ENCODE results near the gene ZBTB49.

DNA sequence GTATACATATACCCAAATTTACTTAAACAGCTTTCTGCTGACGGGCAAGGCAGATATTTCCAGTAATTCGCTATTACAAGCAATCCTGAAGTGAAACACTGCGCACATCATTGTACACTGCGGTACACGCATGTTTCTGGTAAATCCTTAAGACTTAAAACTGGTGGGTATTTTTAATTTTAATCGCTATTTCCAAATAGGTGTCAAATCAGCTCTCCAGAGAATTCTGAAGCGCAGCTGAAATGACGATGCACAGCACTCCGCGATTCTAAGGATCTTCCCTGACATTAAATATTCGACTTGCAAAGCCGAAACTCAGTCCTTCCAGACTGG, 42.4 kb upstream of the ZBTB49 start:
- TF ChIP-seq JUN (CRISPR knock-in tag; IDR thresholded peaks at IDR 0.05) (no peak), AKNA (CRISPR knock-in tag; IDR thresholded peaks at IDR 0.05; ENCODE audit: borderline replicate concordance) (no peak)
- TF ChIP-seq, protein P1, sequence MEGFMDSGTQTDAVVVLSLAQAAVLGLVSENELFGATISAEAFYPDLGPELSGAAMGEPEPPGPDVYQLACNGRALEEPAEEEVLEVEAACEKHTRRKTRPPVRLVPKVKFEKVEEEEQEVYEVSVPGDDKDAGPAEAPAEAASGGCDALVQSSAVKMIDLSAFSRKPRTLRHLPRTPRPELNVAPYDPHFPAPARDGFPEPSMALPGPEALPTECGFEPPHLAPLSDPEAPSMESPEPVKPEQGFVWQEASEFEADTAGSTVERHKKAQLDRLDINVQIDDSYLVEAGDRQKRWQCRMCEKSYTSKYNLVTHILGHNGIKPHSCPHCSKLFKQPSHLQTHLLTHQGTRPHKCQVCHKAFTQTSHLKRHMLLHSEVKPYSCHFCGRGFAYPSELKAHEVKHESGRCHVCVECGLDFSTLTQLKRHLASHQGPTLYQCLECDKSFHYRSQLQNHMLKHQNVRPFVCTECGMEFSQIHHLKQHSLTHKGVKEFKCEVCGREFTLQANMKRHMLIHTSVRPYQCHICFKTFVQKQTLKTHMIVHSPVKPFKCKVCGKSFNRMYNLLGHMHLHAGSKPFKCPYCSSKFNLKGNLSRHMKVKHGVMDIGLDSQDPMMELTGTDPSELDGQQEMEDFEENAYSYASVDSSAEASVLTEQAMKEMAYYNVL (CRISPR knock-in tag; IDR thresholded peaks at IDR 0.05; ENCODE audit: borderline replicate concordance), result no peak
